Ovary (tissue), 9 donors: ENCODE measurements around the gene CRLF1. TPM values are rescaled to one million over a fixed set of nuclear protein-coding genes. Genes with fewer than 3 reads are reported as not detected.

ENCODE experiments used
- DNase-seq, 5 donors: peaks; one replicate each; pipeline ENCODE4 v3.0.0-alpha.2; 2019 to 2020
- H3K27ac ChIP-seq, 2 donors: fragments of 200-600 bp; one replicate each; pipeline versions ENCODE4 v1.5.1 to v1.8.0; 2019 to 2022
- H3K27me3 ChIP-seq: fragments of 200-600 bp; one replicate; pipeline ENCODE4 v1.8.0; 2022
- H3K36me3 ChIP-seq: fragments of 200-600 bp; sonication (generic); one replicate; pipeline ENCODE4 v1.5.1; 2019
- H3K4me1 ChIP-seq: one replicate; pipeline ENCODE4 v1.8.1; 2013; ENCODE audit warnings: mild to moderate bottlenecking, moderate library complexity; ENCODE audit not compliant: insufficient read depth
- H3K4me3 ChIP-seq: fragments of 200-600 bp; sonication (generic); one replicate; pipeline ENCODE4 v1.5.1; 2017
- H3K9me3 ChIP-seq, 2 donors: fragments of 200-600 bp in 1 of 2; sonication (generic) in 1 of 2; one replicate each; pipeline versions ENCODE4 v1.5.1 to v1.8.1; 2013 to 2019; ENCODE audit warnings: mild to moderate bottlenecking in 1 of 2, moderate library complexity in 1 of 2
- EP300 ChIP-seq: sonication (generic); formaldehyde crosslinking; IDR thresholded peaks from one replicate; pipeline ENCODE4 v1.6.1; 2017; ENCODE audit warnings: antibody characterized with exemption
- POLR2A ChIP-seq: fragments of 450-650 bp; IDR thresholded peaks from one replicate; pipeline ENCODE4 v1.6.1; 2017; ENCODE audit warnings: antibody characterized with exemption, mild to moderate bottlenecking, moderate library complexity
- WGBS, 3 donors: extraction: QIAGEN DNeasy Blood & Tissue Kit in 1 of 3; methylation state at CpG; one replicate each; pipeline versions ENCODE4 v1.1.5 to v1.1.7; 2013 to 2017; 5-methylcytosine and 5-hydroxymethylcytosine counted together
- intact Hi-C, 4 donors: fragments of 100-400 bp; cut with DNase I; formaldehyde crosslinking; loops; one replicate each; pipeline versions ENCODE4 v1.11.0 to v1.15.1; 2022 to 2023
- polyA plus RNA-seq, 2 donors: library from polyadenylated mRNA; stranded (reverse); fragments of 200-250 nt in 1 of 2; fragments of 350-450 nt in 1 of 2; fragmentation: Illumina TruSeq in 1 of 2; extraction: RNeasy Lipid Tissue Mini Kit (QIAGEN cat#74804) in 1 of 2; gene quantifications; one replicate each; pipeline ENCODE4 v1.2.3, GENCODE V29; 2013 to 2014
- small RNA-seq: library from RNA; depleted of rRNA; stranded (forward); fragments of <200 nt; gene quantifications from one replicate; pipeline ENCODE3, GENCODE V24; 2016
- total RNA-seq, 7 donors: library from RNA; depleted of rRNA in 2 of 7; stranded (reverse); fragments of >200 nt in 2 of 7; fragmentation: NEBNext Ultra II Directional in 3 of 7; extraction: Animal tissue kit (Norgen Biotek cat#: 25700) in 3 of 7; gene quantifications; one replicate each; pipeline versions ENCODE4 v1.1.0 to v1.2.4, GENCODE V29; 2016 to 2023
- TF ChIP-seq, protein P1 (sequence below), 3 donors: fragments of 450-650 bp in 2 of 3; fragments of 200-600 bp in 1 of 3; IDR thresholded peaks; one replicate each; pipeline versions ENCODE4 v1.5.1 to v1.8.0; 2016 to 2022; ENCODE audit warnings: antibody characterized with exemption in 3 of 3, mild to moderate bottlenecking in 1 of 3
- donor health status: DM: no; HTN: no; CAD: no; lungs with moderate emphysema.
- donor health status: DM: no; HTN: no; CAD: no.
- donor health status: Bipolar disorder and iron deficiency.
- donor health status: DM: yes; HTN: yes; CAD: no.
- donor health status: DM: no; HTN: no; CAD: no.
- donor health status: DM: yes; HTN: yes; CAD: no.

Gene CRLF1
- total and polyA plus RNA-seq, 9 donors, result 0.51 to 1.2 (median 1.0) TPM; not detected in 3

DNA sequence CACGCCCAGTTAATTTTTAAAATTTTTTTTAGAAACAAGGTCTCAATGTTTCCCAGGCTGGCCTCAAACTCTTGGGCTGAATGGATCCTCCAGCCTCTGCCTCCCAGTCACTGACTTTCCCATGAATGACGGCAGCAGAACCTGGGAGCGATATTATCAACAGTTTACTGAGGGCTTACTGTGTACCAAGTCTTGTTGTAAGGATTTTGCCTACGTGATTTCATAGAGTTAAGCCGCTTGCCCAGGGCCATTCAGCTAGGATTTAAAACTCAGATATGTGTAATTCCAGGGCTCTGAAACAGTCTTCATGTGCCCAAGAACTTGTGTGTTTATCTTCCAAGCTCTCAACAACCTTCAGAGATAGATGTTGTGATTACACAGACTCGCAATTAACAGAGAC, 55.0 kb downstream of the CRLF1 start:
- Histone ChIP-seq H3K36me3 (no peaks in the 10 kb centered on the region), H3K9me3 (no peaks in the 10 kb centered on the region), H3K4me3 (no peak overlapping the region), H3K27me3 (no peaks in the 10 kb centered on the region), H3K27ac (no peak overlapping the region), H3K4me1 (no peaks in the 10 kb centered on the region)
- WGBS, 3 donors, result 58 to 68% (median 59%) methylated on average over 6 of the region's 6 CpGs
- TF ChIP-seq POLR2A, result no peak
- no peak for DNase-seq
- intact Hi-C loops, result no loop called here

DNA sequence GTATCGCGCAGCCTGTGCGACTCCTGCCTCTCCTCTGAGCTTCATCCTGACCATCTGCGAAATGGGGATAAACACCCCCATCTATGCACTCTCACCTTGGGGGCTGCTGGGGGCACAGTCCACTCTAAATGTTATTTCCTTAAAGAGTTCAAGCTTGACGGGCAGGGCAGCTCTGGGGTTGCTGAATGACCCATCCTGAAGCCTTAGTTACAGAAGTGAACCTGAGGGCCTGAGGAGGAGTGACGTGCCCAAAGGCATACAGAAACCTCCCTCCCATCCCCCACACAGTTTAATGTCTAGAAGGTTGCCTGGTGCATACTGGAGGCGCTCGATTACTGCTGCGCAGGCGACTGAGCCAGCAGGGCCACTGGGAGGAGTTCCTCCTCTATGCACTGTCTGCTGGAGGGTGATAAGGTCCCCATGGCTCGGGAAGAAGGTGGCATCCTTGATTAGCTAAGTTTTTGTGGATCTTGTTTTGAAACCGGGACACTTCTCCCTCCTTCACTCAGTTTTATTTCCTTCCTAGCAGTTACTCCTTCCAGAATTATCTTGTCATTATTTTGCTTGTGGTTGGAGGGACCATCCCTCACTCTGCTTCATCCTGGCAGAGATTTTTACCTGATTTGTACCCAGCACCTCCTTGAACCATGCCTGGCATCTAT, 62.7 kb downstream of the CRLF1 start:
- H3K9me3 ChIP-seq, result no peaks in the 10 kb centered on the region
- no peaks in the 10 kb centered on the region for H3K4me1 ChIP-seq
- no peaks in the 10 kb centered on the region for H3K27me3 ChIP-seq
- 9 to 20% (median 11%) methylated on average over 9 to 12 of the region's 12 CpGs for WGBS, 3 donors
- no peak overlapping the region for H3K27ac ChIP-seq
- TF ChIP-seq POLR2A (no peak), EP300 (no peak)
- TF ChIP-seq, protein P1, sequence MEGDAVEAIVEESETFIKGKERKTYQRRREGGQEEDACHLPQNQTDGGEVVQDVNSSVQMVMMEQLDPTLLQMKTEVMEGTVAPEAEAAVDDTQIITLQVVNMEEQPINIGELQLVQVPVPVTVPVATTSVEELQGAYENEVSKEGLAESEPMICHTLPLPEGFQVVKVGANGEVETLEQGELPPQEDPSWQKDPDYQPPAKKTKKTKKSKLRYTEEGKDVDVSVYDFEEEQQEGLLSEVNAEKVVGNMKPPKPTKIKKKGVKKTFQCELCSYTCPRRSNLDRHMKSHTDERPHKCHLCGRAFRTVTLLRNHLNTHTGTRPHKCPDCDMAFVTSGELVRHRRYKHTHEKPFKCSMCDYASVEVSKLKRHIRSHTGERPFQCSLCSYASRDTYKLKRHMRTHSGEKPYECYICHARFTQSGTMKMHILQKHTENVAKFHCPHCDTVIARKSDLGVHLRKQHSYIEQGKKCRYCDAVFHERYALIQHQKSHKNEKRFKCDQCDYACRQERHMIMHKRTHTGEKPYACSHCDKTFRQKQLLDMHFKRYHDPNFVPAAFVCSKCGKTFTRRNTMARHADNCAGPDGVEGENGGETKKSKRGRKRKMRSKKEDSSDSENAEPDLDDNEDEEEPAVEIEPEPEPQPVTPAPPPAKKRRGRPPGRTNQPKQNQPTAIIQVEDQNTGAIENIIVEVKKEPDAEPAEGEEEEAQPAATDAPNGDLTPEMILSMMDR (IDR thresholded peaks at IDR 0.05), result no peak
- no peaks in the 10 kb centered on the region for H3K36me3 ChIP-seq
- peak overlapping the region; percentile 93 for H3K4me3 ChIP-seq
- peak in 1 of 5 donors; percentile 38 for DNase-seq
- intact Hi-C loops, result no loop called here

Small RNA genes within 50 kb of the gene (small RNA-seq; reads per million reads assigned to genes)
- gene RN7SL155P, result not detected

Other genes with a start within 250 kb of the CRLF1 start
- gene GDF15, start 220.6 kb downstream of the CRLF1 start, total RNA-seq, result 10 to 100 TPM in 2 of 7 donors, 1 to 10 TPM in 5; 1.5 to 20.9 (median 3.7) TPM
- 1 to 10 TPM in 1 of 2 donors, under 1 TPM in 1; 0.67 to 2.7 TPM for gene GDF15, start 220.6 kb downstream of the CRLF1 start, polyA plus RNA-seq
- 1 to 10 TPM; 1.8 to 9.2 (median 2.4) TPM for gene LRRC25, start 209.2 kb downstream of the CRLF1 start, total RNA-seq
- 1 to 10 TPM; 1.4 to 3.2 TPM for gene LRRC25, start 209.2 kb downstream of the CRLF1 start, polyA plus RNA-seq
- 100 to 1,000 TPM in 2 of 7 donors, 10 to 100 TPM in 5; 58.9 to 124 (median 88.3) TPM for gene SSBP4, start 187.4 kb downstream of the CRLF1 start, total RNA-seq
- 10 to 100 TPM in 1 of 2 donors, 1 to 10 TPM in 1; 4.6 to 90.3 TPM for gene SSBP4, start 187.4 kb downstream of the CRLF1 start, polyA plus RNA-seq
- 100 to 1,000 TPM in 6 of 7 donors, 10 to 100 TPM in 1; 45.2 to 345 (median 217) TPM for gene ISYNA1, start 168.7 kb downstream of the CRLF1 start, total RNA-seq
- 100 to 1,000 TPM in 1 of 2 donors, 1 to 10 TPM in 1; 9.6 to 144 TPM for gene ISYNA1, start 168.7 kb downstream of the CRLF1 start, polyA plus RNA-seq
- 10 to 100 TPM in 6 of 7 donors, 1 to 10 TPM in 1; 9.8 to 22.3 (median 19.8) TPM for gene ELL, start 84.7 kb downstream of the CRLF1 start, total RNA-seq
- gene ELL, start 84.7 kb downstream of the CRLF1 start, polyA plus RNA-seq, result 10 to 100 TPM in 1 of 2 donors, 1 to 10 TPM in 1; 1.6 to 12.3 TPM
- 100 to 1,000 TPM; 198 to 354 (median 290) TPM for gene FKBP8, start 63.2 kb downstream of the CRLF1 start, total RNA-seq
- 100 to 1,000 TPM in 1 of 2 donors, 10 to 100 TPM in 1; 14.1 to 319 TPM for gene FKBP8, start 63.2 kb downstream of the CRLF1 start, polyA plus RNA-seq
- 10 to 100 TPM; 63.5 to 76.7 (median 65.9) TPM for gene KXD1, start 48.9 kb downstream of the CRLF1 start, total RNA-seq
- gene KXD1, start 48.9 kb downstream of the CRLF1 start, polyA plus RNA-seq, result 10 to 100 TPM; 52.0 to 78.3 TPM
- gene UBA52, start 34.9 kb downstream of the CRLF1 start, total RNA-seq, result 1,000 to 10,000 TPM; 1,269 to 1,882 (median 1,382) TPM
- gene UBA52, start 34.9 kb downstream of the CRLF1 start, polyA plus RNA-seq, result 1,000 to 10,000 TPM; 1,409 to 1,581 TPM
- 100 to 1,000 TPM in 2 of 7 donors, 10 to 100 TPM in 5; 46.5 to 146 (median 66.7) TPM for gene REX1BD, start 18.0 kb downstream of the CRLF1 start, total RNA-seq
- 10 to 100 TPM in 1 of 2 donors, 1 to 10 TPM in 1; 5.3 to 89.2 TPM for gene REX1BD, start 18.0 kb downstream of the CRLF1 start, polyA plus RNA-seq
- gene TMEM59L, start 6.1 kb upstream of the CRLF1 start, total RNA-seq, result under 1 TPM in 4 of 7 donors, not detected in 3; 0.20 to 0.53 (median 0.52) TPM
- under 1 TPM in 1 of 2 donors, not detected in 1; 0.38 TPM for gene TMEM59L, start 6.1 kb upstream of the CRLF1 start, polyA plus RNA-seq
- gene KLHL26, start 30.2 kb upstream of the CRLF1 start, total RNA-seq, result 10 to 100 TPM in 5 of 7 donors, 1 to 10 TPM in 2; 4.6 to 24.0 (median 15.7) TPM
- gene KLHL26, start 30.2 kb upstream of the CRLF1 start, polyA plus RNA-seq, result 1 to 10 TPM; 1.6 to 5.7 TPM
- 10 to 100 TPM in 5 of 7 donors, 1 to 10 TPM in 2; 2.4 to 19.5 (median 14.6) TPM for gene CRTC1, start 76.9 kb upstream of the CRLF1 start, total RNA-seq
- gene CRTC1, start 76.9 kb upstream of the CRLF1 start, polyA plus RNA-seq, result 1 to 10 TPM; 2.3 to 8.4 TPM
- under 1 TPM in 4 of 7 donors, not detected in 3; 0.17 to 0.92 (median 0.52) TPM for gene COMP, start 184.5 kb upstream of the CRLF1 start, total RNA-seq
- gene COMP, start 184.5 kb upstream of the CRLF1 start, polyA plus RNA-seq, result under 1 TPM; 0.08 to 0.35 TPM
- 10 to 100 TPM; 38.0 to 89.0 (median 62.0) TPM for gene UPF1, start 225.2 kb upstream of the CRLF1 start, total RNA-seq
- gene UPF1, start 225.2 kb upstream of the CRLF1 start, polyA plus RNA-seq, result 10 to 100 TPM; 35.4 to 37.1 TPM